ENCODE data around the gene EML6. TPM values are rescaled to one million over a fixed set of nuclear protein-coding genes. Genes with fewer than 3 reads are reported as not detected.

EML6 gene
- total RNA-seq, 4 donors from 2014 or later: 1.2 to 4.4 (median 3.1) TPM

- H3K4me1 ChIP-seq: peaks cover 17 to 88% (median 38%) of the 10 kb centered on the region in 3 donors
- WGBS, 2 donors: 68 to 80% methylated on average over 4 of the region's 4 CpGs
These were observed 252.4 kb downstream of the EML6 start for GRCh38 chr2:54975598-54976492.

DNA sequence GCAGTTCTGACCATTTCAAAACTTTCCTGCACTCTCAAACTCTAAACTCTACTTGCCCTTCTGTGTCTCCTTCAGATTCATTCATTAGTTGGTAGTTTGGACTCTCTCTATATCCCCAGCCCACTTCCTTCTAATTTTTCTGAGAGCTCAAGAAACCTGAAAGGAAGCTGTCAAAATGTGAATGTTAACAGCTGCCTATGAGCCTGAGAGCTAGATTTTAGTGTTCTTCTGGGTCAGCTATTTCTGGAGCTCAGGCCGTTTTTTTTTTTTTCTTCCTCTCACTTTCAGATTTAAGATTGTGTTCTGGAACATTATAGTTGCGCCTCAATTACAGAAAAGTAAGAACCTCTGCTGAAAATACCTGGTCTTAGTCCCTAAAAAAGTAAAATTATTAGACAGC lies 253.7 kb downstream of the EML6 start:
- peak overlapping the region in 3 of 4 donors; percentile 2 to 82 (median 10) for H3K27ac ChIP-seq
- no peak overlapping the region for H3K4me3 ChIP-seq
- peaks cover 0 to 26% (median 0%) of the 10 kb centered on the region in 3 donors for H3K36me3 ChIP-seq
- intact Hi-C loops (cut with DNase I): no loop called here
- peaks cover 25 to 96% (median 42%) of the 10 kb centered on the region in 3 donors for H3K4me1 ChIP-seq
- DNase-seq: no peak
- no peaks in the 10 kb centered on the region for H3K27me3 ChIP-seq
- WGBS, 2 donors: 47 to 76% methylated on average over 2 of the region's 2 CpGs
- TF ChIP-seq CTCF (IDR thresholded peaks at IDR 0.05): no peak
- no peak for TF ChIP-seq POLR2A (IDR thresholded peaks at IDR 0.05)
- H3K9me3 ChIP-seq: no peaks in the 10 kb centered on the region

More at GRCh38 chr2:54975598-54976492, 252.4 kb downstream of the EML6 start:
- DNase-seq: no peak
- no peak overlapping the region for H3K4me3 ChIP-seq
- no peaks in the 10 kb centered on the region for H3K9me3 ChIP-seq
- no peaks in the 10 kb centered on the region for H3K27me3 ChIP-seq
- peaks cover 0 to 33% (median 0%) of the 10 kb centered on the region in 3 donors for H3K36me3 ChIP-seq
- peak overlapping the region in 2 of 4 donors; percentile 14 to 48 for H3K27ac ChIP-seq
- intact Hi-C loops (cut with DNase I): no loop called here
- no peak for TF ChIP-seq POLR2A (IDR thresholded peaks at IDR 0.05)
- TF ChIP-seq CTCF (IDR thresholded peaks at IDR 0.05): no peak

DNA sequence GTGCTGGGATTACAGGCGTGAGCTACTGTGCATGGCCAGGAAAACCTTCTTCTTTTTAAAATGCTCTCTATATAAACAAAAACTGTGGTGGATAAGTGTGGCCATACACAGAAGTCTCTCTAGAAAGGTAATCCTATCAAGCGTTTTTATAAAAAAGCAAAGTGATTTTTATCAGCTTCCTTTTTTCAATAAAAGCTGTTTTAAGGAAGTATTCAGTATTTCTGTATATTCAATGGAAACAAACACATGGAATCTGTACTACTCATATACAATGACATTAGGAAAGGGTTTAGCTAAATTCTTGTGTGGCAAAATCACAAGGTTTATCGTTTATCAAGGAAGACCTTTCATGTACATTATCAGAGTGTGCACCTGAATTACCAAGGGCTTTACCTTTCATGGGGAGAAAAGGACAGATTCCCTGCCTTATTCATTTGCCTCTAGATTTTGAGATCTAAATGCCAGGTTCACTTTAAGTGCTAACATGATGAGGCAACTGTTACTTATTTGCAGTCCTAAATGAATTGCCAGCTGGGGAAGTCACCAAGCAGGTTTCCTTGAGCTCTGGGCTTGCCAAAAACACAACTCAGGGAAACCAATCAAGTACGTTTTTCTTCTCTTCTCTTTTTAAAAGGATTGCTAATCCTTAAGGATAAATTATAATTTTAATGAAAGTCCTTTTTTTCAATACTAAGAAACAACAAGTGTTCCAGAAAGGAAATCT lies 256.0 kb downstream of the EML6 start:
- H3K4me3 ChIP-seq: no peak overlapping the region
- H3K27me3 ChIP-seq: no peaks in the 10 kb centered on the region
- H3K4me1 ChIP-seq: peaks cover 31 to 96% (median 43%) of the 10 kb centered on the region in 3 donors
- 26 to 41% methylated on average over 4 of the region's 4 CpGs for WGBS, 2 donors
- peaks cover 0 to 25% (median 0%) of the 10 kb centered on the region in 3 donors for H3K36me3 ChIP-seq
- intact Hi-C loops (cut with DNase I): no loop called here
- peak overlapping the region; percentile 40 to 82 (median 70) for H3K27ac ChIP-seq
- H3K9me3 ChIP-seq: no peaks in the 10 kb centered on the region
- no peak for DNase-seq
- TF ChIP-seq CTCF (IDR thresholded peaks at IDR 0.05) (no peak), POLR2A (IDR thresholded peaks at IDR 0.05) (no peak)

- Histone ChIP-seq H3K9me3 (no peaks in the 10 kb centered on the region), H3K36me3 (peaks cover 0 to 44% (median 2%) of the 10 kb centered on the region in 3 donors), H3K27ac (peak overlapping the region in 2 of 4 donors; percentile 81 to 82), H3K4me3 (no peak overlapping the region), H3K4me1 (peaks cover 31 to 100% (median 41%) of the 10 kb centered on the region in 3 donors), H3K27me3 (no peaks in the 10 kb centered on the region)
- intact Hi-C loops (cut with DNase I): no loop called here
- DNase-seq: no peak
- WGBS, 2 donors: 71 to 73% methylated on average over 2 of the region's 2 CpGs
- no peak for TF ChIP-seq CTCF (IDR thresholded peaks at IDR 0.05)
- TF ChIP-seq POLR2A (IDR thresholded peaks at IDR 0.05): no peak
These were observed 257.9 kb downstream of the EML6 start for GRCh38 chr2:54981385-54981784.
